Measurements from ENCODE around the gene GPC5. TPM values are rescaled to one million over a fixed set of nuclear protein-coding genes. Genes with fewer than 3 reads are reported as not detected.

GPC5 gene
- total RNA-seq, 1 experiment from 2014 or later, result 0.26 TPM

DNA sequence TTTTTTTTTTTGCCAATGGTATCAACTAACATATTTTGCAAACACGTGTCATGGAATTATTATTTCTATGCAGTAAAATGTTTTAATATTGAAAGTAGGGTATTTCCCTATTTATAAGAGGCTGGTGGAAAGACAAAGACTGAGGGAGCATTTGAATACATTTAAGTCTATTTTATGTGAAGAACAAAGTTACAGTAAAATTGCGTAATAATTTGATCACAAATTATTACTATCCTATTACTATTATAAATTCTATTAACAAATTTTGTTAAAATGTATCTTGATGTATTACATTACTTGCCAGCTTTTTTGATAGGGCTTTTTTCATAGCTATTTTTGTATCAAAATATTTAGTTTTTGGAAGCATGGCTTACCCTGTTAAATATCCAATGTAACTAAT, 58.4 kb downstream of the GPC5 start:
- CTCF ChIA-PET, result no interaction called here
- intact Hi-C loops (cut with micrococcal nuclease; ENCODE audit: unreplicated experiment), result no loop called here

DNA sequence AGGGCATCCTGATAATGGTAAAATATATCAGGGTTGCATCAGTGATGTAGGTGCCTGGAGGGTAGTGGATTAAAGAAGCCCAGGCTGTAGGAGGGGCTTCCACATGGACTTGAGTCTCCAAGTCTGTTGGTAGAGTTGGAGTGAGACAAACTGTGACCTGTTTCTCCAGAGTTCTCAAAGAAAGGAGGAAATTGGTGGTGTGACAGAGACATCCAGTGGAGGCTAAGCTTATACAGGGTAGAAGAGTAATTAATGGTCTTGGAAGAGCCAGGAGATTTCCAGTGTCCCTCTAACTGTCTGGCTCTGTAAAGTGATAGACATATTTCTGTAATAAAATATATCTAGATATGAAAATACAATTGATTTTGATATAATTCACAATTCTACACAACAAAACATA, 61.1 kb downstream of the GPC5 start:
- BruUV-seq (replicated peaks), result no TSS peak
- H3K27ac ChIP-seq (ENCODE audit: low read length), result no peak overlapping the region
- TF ChIP-seq TCF7L2 (IDR thresholded peaks at IDR 0.05; ENCODE audit: low read depth, low read length) (no peak), SIN3A (IDR thresholded peaks at IDR 0.05; ENCODE audit: borderline replicate concordance, insufficient read depth, low read depth, low read length) (no peak), POLR2AphosphoS5 (IDR thresholded peaks at IDR 0.05; ENCODE audit: low read depth, low read length) (no peak)
- TF ChIP-seq, protein P1, sequence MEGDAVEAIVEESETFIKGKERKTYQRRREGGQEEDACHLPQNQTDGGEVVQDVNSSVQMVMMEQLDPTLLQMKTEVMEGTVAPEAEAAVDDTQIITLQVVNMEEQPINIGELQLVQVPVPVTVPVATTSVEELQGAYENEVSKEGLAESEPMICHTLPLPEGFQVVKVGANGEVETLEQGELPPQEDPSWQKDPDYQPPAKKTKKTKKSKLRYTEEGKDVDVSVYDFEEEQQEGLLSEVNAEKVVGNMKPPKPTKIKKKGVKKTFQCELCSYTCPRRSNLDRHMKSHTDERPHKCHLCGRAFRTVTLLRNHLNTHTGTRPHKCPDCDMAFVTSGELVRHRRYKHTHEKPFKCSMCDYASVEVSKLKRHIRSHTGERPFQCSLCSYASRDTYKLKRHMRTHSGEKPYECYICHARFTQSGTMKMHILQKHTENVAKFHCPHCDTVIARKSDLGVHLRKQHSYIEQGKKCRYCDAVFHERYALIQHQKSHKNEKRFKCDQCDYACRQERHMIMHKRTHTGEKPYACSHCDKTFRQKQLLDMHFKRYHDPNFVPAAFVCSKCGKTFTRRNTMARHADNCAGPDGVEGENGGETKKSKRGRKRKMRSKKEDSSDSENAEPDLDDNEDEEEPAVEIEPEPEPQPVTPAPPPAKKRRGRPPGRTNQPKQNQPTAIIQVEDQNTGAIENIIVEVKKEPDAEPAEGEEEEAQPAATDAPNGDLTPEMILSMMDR (IDR thresholded peaks at IDR 0.05), result no peak
- TF ChIP-seq, protein P2, sequence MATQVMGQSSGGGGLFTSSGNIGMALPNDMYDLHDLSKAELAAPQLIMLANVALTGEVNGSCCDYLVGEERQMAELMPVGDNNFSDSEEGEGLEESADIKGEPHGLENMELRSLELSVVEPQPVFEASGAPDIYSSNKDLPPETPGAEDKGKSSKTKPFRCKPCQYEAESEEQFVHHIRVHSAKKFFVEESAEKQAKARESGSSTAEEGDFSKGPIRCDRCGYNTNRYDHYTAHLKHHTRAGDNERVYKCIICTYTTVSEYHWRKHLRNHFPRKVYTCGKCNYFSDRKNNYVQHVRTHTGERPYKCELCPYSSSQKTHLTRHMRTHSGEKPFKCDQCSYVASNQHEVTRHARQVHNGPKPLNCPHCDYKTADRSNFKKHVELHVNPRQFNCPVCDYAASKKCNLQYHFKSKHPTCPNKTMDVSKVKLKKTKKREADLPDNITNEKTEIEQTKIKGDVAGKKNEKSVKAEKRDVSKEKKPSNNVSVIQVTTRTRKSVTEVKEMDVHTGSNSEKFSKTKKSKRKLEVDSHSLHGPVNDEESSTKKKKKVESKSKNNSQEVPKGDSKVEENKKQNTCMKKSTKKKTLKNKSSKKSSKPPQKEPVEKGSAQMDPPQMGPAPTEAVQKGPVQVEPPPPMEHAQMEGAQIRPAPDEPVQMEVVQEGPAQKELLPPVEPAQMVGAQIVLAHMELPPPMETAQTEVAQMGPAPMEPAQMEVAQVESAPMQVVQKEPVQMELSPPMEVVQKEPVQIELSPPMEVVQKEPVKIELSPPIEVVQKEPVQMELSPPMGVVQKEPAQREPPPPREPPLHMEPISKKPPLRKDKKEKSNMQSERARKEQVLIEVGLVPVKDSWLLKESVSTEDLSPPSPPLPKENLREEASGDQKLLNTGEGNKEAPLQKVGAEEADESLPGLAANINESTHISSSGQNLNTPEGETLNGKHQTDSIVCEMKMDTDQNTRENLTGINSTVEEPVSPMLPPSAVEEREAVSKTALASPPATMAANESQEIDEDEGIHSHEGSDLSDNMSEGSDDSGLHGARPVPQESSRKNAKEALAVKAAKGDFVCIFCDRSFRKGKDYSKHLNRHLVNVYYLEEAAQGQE (IDR thresholded peaks at IDR 0.05; ENCODE audit: insufficient read depth in 1 of 2, low read depth in 2 of 2, low read length in 1 of 2), result no peak
- ChIA-PET CTCF (no interaction called here), POLR2A (no interaction called here)
- no peak for ATAC-seq
- no peak for DNase-seq (ENCODE audit: low read depth, low spot score)
- no peaks in the 10 kb centered on the region for H3K27me3 ChIP-seq (ENCODE audit: control insufficient read depth, insufficient read depth, low read length)
- in situ Hi-C loops (cut with HindIII; ENCODE audit: low pct_unique_long_range_greater_than_20kb, low sequenced_read_pairs) (no loop called here), intact Hi-C loops (cut with micrococcal nuclease; ENCODE audit: unreplicated experiment) (no loop called here)
- H3K9me3 ChIP-seq (ENCODE audit: control insufficient read depth, insufficient read depth, low read depth, low read length), result no peaks in the 10 kb centered on the region
- H3K4me3 ChIP-seq (ENCODE audit: low read depth in 2 of 2, low read length in 2 of 2), result no peak overlapping the region
- H3K4me1 ChIP-seq (ENCODE audit: control insufficient read depth, insufficient read depth, low read length), result no peaks in the 10 kb centered on the region
- H3K36me3 ChIP-seq (ENCODE audit: control insufficient read depth, insufficient read depth, low read length), result no peaks in the 10 kb centered on the region; the same call in 1 of the 2 replicates

More for the DNA sequence above, 58.4 kb downstream of the GPC5 start:
- Histone ChIP-seq H3K27ac (ENCODE audit: low read length) (no peak overlapping the region), H3K4me3 (ENCODE audit: low read depth in 2 of 2, low read length in 2 of 2) (no peak overlapping the region), H3K4me1 (ENCODE audit: control insufficient read depth, insufficient read depth, low read length) (no peaks in the 10 kb centered on the region), H3K27me3 (ENCODE audit: control insufficient read depth, insufficient read depth, low read length) (no peaks in the 10 kb centered on the region), H3K9me3 (ENCODE audit: control insufficient read depth, insufficient read depth, low read depth, low read length) (no peaks in the 10 kb centered on the region), H3K36me3 (ENCODE audit: control insufficient read depth, insufficient read depth, low read length) (no peaks in the 10 kb centered on the region; the same call in 1 of the 2 replicates)
- POLR2A ChIA-PET, result no interaction called here
- in situ Hi-C loops (cut with HindIII; ENCODE audit: low pct_unique_long_range_greater_than_20kb, low sequenced_read_pairs), result no loop called here
- DNase-seq (ENCODE audit: low read depth, low spot score) (no peak), ATAC-seq (no peak)
- TF ChIP-seq, protein P2 (IDR thresholded peaks at IDR 0.05; ENCODE audit: insufficient read depth in 1 of 2, low read depth in 2 of 2, low read length in 1 of 2), result no peak
- TF ChIP-seq, protein P1 (IDR thresholded peaks at IDR 0.05), result no peak
- TF ChIP-seq POLR2AphosphoS5 (IDR thresholded peaks at IDR 0.05; ENCODE audit: low read depth, low read length) (no peak), TCF7L2 (IDR thresholded peaks at IDR 0.05; ENCODE audit: low read depth, low read length) (no peak), SIN3A (IDR thresholded peaks at IDR 0.05; ENCODE audit: borderline replicate concordance, insufficient read depth, low read depth, low read length) (no peak)
- BruUV-seq (replicated peaks), result no TSS peak
